ENCODE measurements around the gene ITGA11.

Gene ITGA11

GRCh38 chr15:68389936-68390817, 41.8 kb downstream of the ITGA11 start:
- H3K27ac Mint-ChIP-seq = no peak overlapping the region
- no peak overlapping the region for H3K4me3 Mint-ChIP-seq
- H3K4me1 Mint-ChIP-seq (ENCODE audit: low read depth) = peaks cover 18% of the 10 kb centered on the region
- no peaks in the 10 kb centered on the region for H3K9me3 Mint-ChIP-seq
- H3K36me3 Mint-ChIP-seq (ENCODE audit: low read depth) = no peaks in the 10 kb centered on the region
- intact Hi-C loops (cut with micrococcal nuclease) = no loop called here
- H3K27me3 Mint-ChIP-seq = peaks cover 4% of the 10 kb centered on the region

- H3K27ac Mint-ChIP-seq = no peak overlapping the region
- peaks cover 2% of the 10 kb centered on the region for H3K27me3 Mint-ChIP-seq
- peaks cover 18% of the 10 kb centered on the region for H3K4me1 Mint-ChIP-seq (ENCODE audit: low read depth)
- H3K9me3 Mint-ChIP-seq = no peaks in the 10 kb centered on the region
- H3K4me3 Mint-ChIP-seq = no peak overlapping the region
- intact Hi-C loops (cut with micrococcal nuclease) = no loop called here
- no peaks in the 10 kb centered on the region for H3K36me3 Mint-ChIP-seq (ENCODE audit: low read depth)
Observed at GRCh38 chr15:68389041-68389930, 42.7 kb downstream of the ITGA11 start.

GRCh38 chr15:68387381-68388143, 44.4 kb downstream of the ITGA11 start:
- peaks cover 3% of the 10 kb centered on the region for H3K27me3 Mint-ChIP-seq
- no peaks in the 10 kb centered on the region for H3K36me3 Mint-ChIP-seq (ENCODE audit: low read depth)
- intact Hi-C loops (cut with micrococcal nuclease) = no loop called here
- H3K4me3 Mint-ChIP-seq = no peak overlapping the region
- peaks cover 18% of the 10 kb centered on the region for H3K4me1 Mint-ChIP-seq (ENCODE audit: low read depth)
- H3K9me3 Mint-ChIP-seq = no peaks in the 10 kb centered on the region
- no peak overlapping the region for H3K27ac Mint-ChIP-seq

GRCh38 chr15:68386587-68387288, 45.2 kb downstream of the ITGA11 start:
- Mint-ChIP-seq H3K4me3 (no peak overlapping the region), H3K27me3 (peaks cover 3% of the 10 kb centered on the region), H3K36me3 (ENCODE audit: low read depth) (no peaks in the 10 kb centered on the region), H3K9me3 (no peaks in the 10 kb centered on the region), H3K4me1 (ENCODE audit: low read depth) (peaks cover 18% of the 10 kb centered on the region), H3K27ac (no peak overlapping the region)
- intact Hi-C loops (cut with micrococcal nuclease) = no loop called here

- Mint-ChIP-seq H3K27ac (no peak overlapping the region), H3K27me3 (peaks cover 3% of the 10 kb centered on the region), H3K4me3 (no peak overlapping the region), H3K36me3 (ENCODE audit: low read depth) (no peaks in the 10 kb centered on the region), H3K4me1 (ENCODE audit: low read depth) (peaks cover 12% of the 10 kb centered on the region), H3K9me3 (no peaks in the 10 kb centered on the region)
- intact Hi-C loops (cut with micrococcal nuclease) = no loop called here
Observed at GRCh38 chr15:68385671-68386586, 46.0 kb downstream of the ITGA11 start.

GRCh38 chr15:68385240-68385561, 46.8 kb downstream of the ITGA11 start:
- Mint-ChIP-seq H3K27me3 (peaks cover 3% of the 10 kb centered on the region), H3K27ac (no peak overlapping the region), H3K9me3 (no peaks in the 10 kb centered on the region), H3K36me3 (ENCODE audit: low read depth) (no peaks in the 10 kb centered on the region), H3K4me3 (no peak overlapping the region), H3K4me1 (ENCODE audit: low read depth) (peaks cover 5% of the 10 kb centered on the region)
- intact Hi-C loops (cut with micrococcal nuclease) = no loop called here

- Mint-ChIP-seq H3K9me3 (no peaks in the 10 kb centered on the region), H3K4me3 (no peak overlapping the region), H3K4me1 (ENCODE audit: low read depth) (peaks cover 4% of the 10 kb centered on the region), H3K36me3 (ENCODE audit: low read depth) (no peaks in the 10 kb centered on the region), H3K27me3 (peaks cover 3% of the 10 kb centered on the region), H3K27ac (no peak overlapping the region)
- intact Hi-C loops (cut with micrococcal nuclease) = no loop called here
Observed at GRCh38 chr15:68384451-68385239, 47.3 kb downstream of the ITGA11 start.

GRCh38 chr15:68383161-68384074, 48.5 kb downstream of the ITGA11 start:
- H3K9me3 Mint-ChIP-seq = no peaks in the 10 kb centered on the region
- no peaks in the 10 kb centered on the region for H3K36me3 Mint-ChIP-seq (ENCODE audit: low read depth)
- H3K4me1 Mint-ChIP-seq (ENCODE audit: low read depth) = peaks cover 14% of the 10 kb centered on the region
- H3K27ac Mint-ChIP-seq = no peak overlapping the region
- H3K27me3 Mint-ChIP-seq = peaks cover 3% of the 10 kb centered on the region
- intact Hi-C loops (cut with micrococcal nuclease) = loop anchor here (1.0 to 2.0 kb wide), 2 partner anchors 19 to 77 kb away; no protein-coding TSS in a partner anchor
- H3K4me3 Mint-ChIP-seq = no peak overlapping the region

- H3K27ac Mint-ChIP-seq = peak overlapping the region; percentile 31
- no peaks in the 10 kb centered on the region for H3K9me3 Mint-ChIP-seq
- peaks cover 14% of the 10 kb centered on the region for H3K4me1 Mint-ChIP-seq (ENCODE audit: low read depth)
- intact Hi-C loops (cut with micrococcal nuclease) = loop anchor here (1.0 to 2.0 kb wide), 2 partner anchors 18 to 76 kb away; no protein-coding TSS in a partner anchor
- H3K27me3 Mint-ChIP-seq = peaks cover 3% of the 10 kb centered on the region
- H3K36me3 Mint-ChIP-seq (ENCODE audit: low read depth) = no peaks in the 10 kb centered on the region
- no peak overlapping the region for H3K4me3 Mint-ChIP-seq
Observed at GRCh38 chr15:68382286-68383007, 49.5 kb downstream of the ITGA11 start.

- Mint-ChIP-seq H3K4me1 (ENCODE audit: low read depth) (peaks cover 14% of the 10 kb centered on the region), H3K9me3 (no peaks in the 10 kb centered on the region), H3K36me3 (ENCODE audit: low read depth) (no peaks in the 10 kb centered on the region), H3K27me3 (peaks cover 3% of the 10 kb centered on the region), H3K4me3 (no peak overlapping the region), H3K27ac (no peak overlapping the region)
- intact Hi-C loops (cut with micrococcal nuclease) = no loop called here
Observed at GRCh38 chr15:68380456-68380855, 51.5 kb downstream of the ITGA11 start.
